ENCODE results near the gene FFAR2.
A peak's percentile ranks its signal among the peaks of the same experiment; 100 is the strongest.

The FFAR2 gene

DNA sequence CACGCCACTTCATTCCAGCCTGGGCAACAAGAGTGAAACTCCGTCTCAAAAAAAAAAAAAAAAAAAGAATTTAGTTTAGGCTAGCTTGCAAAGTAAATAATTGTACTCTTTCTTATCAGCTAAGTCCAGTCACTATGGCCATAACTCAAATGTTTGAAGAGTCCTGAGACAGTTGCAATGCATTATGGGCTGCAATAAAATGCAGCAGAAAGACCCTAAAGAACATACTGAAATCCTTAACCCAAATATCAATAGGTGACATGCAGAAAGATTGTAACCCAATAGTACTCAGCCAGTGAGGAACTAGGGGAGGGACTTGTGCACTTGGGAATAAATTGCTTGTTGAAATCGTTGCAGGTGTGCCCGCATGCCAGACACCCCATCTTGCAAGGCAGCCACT lies 20.9 kb upstream of the FFAR2 start:
- no peak for DNase-seq

DNA sequence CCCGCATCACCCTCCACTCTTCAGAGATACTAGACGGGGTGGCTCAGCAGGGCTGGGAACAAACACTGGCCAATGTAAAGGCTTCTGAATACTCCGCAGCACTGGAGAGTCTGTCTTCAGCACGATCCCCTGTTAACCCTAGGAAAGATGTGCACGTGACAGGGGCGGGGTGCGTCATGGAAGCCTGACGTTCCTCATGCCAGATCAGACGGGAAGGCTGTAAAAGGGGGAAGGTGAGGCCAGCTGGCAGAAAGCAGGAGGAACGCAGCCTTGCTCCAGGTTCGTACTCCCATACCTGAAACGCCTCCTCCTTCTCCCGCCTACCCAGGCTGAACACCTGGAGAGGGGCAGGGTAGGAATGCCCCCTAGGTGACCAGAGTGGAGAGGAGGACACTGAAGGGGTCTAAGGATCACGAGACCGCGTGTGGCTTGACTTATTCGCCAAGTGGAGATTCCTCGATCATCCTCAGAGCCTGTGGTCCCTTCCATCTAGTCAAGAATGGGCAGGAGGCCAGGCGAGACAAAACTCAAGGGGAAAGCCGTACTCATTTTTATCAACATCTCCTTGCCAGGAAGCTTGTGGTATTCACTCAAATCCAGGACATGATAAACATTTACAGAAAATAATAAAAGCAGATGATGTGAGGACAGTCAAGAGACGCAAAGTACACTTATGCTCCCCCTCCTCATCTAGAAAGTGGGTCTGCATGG lies 18.2 kb upstream of the FFAR2 start:
- DNase-seq: no peak

DNA sequence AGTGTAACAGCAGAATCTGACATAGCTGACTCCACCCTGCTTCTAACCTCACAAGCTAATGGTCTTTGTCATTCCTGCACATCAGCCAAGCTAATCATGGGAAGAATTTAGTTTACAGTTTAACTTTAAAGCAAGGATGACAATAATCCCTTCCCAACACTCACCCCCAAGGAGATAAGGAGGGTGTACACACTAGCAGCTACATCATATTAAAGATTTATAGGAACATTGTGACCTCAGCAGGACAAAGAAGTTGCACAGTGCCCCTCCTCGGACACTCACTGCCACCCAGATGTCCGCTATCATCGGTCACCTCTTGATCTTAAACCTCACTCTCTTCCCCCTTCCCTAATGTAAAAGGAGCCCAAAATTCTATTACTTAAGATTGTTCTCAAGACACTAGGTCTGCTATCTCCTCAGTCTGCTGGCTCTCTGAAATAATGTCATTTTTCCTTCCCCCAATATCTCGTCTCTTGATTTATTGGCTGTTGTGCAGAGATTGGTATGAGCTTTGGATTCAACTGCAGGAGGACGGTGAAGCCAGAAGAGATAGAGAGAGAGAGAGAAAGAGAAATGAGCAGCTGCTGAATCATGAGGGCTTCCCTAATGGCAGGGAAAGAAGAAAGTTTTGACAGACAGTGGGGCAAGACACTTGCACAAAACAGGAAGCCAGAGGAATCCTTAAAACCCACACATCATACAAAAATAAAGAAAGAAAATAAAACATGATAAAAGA lies 17.5 kb upstream of the FFAR2 start:
- DNase-seq: no peak

DNA sequence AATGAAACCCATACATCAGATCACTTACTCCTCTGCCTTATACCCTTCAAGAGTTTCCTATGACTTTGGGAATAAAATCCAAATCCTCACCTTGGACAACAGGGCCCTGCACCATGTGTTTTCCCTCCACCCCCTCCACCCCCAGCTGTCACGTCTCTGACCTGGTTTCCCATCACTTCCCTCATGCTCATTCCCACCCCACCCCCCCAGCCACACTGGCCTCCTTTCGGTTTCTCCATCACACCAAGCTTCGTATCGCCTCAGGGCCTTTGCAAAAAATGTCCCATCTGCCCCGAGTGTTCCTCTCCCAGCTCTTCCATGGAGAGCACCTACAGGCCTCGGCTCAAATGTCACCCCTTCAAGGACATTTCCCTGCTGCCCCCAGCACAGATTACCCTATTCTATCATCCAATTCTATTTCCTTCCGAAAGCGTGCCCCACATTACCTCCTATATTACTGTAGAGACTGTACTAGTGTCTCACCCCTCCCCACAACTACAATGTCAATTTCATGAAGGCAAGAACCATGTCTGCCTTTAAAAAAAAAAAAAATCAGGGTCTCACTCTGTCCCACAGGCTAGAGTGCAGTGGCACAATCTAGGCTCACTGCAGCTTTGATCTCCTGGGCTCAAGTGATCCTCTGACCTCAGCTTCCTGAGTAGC lies 16.8 kb upstream of the FFAR2 start:
- no peak for DNase-seq

DNA sequence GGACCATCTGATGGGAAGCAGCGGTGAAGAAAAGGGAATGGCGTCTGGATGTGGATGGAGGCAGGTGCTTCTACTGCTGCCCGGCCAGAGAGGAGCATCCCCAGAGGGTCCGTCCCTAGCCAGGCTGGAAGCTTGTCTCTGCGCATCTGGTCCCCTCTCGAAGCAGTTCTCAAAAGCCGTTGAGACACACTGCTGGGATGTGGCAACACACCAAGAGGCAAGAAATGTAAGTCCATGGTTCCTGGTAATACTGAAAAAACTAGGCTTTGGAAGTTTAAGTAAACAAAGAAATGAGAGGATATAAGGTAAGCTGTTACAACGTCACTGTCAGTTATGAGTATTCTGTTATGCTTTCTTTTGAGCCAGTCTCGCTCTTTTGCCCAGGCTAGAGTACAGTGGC lies 15.1 kb upstream of the FFAR2 start:
- DNase-seq: no peak

DNA sequence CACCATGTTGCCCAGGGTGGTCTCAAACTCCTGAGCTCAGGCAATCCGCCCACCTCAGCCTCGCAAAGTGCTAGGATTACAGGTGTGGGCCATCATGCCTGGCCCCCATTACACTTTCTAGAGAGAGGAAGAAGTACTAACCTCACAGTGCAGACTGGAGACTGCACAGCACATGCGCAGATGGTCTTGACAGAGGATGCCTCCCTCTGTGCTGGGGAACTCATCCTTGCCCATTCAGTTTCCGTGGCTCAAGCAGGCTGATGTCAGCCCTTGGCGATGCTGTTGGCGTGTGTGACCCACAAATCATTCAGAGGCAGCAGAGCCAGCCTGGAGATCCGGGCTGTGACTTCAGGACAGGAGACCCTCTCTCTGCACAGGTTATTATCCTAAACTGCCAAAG lies 14.6 kb upstream of the FFAR2 start:
- DNase-seq: no peak

DNA sequence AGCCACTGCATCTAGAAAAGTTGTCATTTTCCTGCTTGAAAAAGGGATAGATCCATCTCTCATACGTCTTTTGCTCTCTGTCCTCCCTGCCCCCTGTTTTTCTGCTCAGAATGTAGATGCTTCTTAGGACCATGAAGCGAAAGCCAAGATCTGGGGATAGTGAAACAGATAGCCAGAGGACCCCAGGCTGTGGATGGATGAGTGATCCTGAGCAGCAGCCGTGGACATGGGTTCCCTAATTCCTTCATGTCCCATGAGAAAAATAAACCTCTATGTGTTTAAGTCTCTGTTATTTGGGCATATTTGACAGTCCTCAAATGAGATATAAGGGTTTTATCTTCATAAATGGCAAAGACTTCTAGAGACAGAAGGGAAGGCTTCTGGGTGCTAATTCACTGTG lies 12.2 kb upstream of the FFAR2 start:
- DNase-seq: no peak

DNA sequence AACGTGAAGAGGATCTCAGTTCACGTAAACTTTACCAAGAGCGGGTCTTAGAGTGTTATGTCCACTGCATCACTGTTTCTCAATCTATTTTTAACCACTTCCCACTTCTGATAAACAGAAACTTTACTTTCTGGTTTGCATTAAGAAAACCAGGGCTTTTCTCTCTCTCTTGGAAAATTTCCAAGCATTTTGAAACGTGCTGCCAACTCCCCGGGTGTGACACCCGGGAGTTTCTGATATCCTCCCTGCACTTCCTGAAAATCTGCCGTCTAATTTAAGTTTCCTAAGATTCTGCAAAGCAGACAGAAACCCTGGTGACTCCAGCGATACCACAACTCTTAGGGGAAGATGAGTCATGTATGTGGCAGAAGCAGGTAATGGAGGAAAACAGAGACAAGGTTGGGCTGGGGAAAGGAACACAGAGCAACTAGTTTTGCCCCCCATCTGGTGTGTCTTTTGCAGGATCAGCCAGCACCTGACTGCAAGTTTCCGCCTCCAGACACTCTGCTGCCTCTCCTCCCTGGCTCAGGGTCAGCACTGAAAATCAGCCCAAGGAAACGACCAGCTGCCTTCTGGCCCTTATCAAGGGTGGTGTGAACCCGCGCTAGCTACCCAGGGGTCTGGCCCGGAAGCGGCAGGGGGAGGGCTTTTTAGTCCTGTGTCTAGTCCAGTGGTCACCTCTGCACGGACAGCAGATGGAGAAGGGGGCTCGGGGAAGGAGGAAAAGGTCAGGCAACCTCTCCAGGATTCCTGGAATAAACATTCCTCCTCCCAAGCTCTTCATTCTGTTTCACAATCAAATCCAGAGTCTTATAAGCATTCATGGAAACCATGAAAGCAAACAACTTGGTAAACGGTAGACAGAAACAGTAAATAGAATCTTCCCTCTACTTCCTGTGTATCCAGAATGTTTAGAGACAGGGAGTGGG lies 11.3 kb upstream of the FFAR2 start:
- DNase-seq: peak; percentile 33

DNA sequence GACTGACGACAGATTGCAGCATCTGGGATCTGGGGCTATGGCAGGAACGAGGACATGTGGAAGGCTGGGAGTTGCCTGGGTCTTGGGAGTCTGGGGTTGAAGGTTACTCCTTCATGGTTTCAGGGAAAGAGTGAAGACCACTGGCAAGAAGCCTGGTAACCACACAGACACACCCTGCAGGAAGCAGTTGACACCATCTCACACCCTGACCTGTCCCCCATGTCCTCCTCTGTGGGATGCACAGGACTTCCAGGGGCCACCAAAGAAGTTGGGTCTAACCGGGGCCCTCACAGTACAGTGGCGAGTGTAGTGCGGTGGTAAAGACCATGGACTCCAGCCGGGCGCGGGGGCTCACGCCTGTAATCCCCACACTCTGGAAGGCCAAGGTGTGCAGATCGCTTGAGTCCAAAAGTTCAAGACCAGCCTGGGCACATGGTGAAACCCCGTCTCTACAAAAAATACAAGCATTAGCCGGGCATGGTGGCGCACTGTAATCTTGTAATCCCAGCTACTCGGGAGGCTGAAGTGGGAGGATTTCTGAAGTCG lies 10.6 kb upstream of the FFAR2 start:
- no peak for DNase-seq

DNA sequence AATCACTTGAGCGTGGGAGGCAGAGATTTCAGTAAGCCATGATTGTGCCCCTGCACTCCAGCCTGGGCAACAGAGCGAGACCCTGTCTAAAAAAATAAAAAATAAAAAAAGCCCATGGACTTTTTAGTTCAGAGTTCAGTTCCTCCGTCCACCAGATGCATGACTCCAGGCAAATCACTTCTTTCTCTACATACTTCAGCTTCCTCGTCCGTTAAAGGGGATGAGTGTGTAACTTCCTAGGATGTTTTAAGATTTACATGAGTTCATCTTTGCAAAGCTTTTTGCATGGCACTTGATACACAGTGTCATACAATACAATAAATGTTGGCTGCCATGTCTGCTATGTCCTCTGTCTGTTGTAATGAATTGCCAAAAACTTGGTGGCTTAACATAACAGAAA lies 10.0 kb upstream of the FFAR2 start:
- no peak for DNase-seq

DNA sequence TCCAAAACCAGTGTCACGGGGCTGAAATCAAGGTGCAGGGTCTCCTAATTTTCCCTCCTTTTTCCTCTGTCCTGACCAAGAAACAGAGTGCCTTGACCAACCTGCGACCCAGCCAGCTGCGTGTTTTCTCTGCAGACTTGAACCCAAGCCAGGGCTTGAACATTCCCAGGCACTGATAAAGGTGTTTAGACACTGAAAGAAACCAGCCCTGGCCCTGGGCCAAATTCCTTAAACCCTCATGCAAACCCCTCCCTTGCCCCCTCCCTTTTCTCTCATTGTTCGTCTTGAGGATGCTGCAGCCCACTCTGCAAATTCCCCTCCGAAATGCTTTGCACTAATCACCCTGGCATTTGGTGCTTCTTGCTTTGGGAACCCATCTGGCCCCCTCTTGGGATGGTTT lies 9.5 kb upstream of the FFAR2 start:
- DNase-seq: no peak

DNA sequence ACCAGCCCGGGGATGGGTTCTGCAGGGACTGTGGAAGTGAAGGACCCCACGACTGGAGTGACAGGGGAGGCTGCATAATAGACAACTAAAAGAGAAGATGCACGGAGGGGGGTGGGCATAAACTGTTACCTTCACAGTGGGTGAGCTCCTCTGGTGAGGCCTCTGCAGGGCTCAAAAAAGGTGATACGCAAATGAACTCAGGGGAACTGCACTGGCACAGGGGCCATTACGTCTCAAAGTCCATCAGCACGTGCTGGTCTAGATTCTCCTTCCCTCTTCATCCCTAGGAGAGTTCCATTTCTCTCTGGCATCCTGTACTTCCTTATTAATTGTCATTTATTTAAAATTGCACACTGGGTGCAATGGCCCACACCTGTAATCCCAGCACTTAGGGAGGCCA lies 8.1 kb upstream of the FFAR2 start:
- no peak for DNase-seq

DNA sequence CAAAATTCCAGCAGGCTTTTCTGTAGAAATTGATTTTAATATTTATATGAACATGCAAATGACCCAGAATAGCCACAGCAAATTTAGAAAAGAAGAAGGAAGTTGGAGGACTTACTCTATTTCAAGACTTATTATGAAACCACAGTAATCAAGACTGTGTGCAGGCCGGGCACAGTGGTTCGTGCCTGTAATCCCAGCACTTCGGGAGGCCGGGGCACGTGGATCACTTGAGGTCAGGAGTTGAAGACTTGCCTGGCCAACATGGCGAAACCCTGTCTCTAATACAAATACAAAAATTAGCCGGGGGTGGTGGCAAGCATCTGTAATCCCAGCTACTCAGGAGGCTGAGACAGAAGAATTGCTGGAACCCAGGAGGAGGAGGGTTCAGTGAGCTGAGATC lies 6.0 kb upstream of the FFAR2 start:
- DNase-seq: no peak

DNA sequence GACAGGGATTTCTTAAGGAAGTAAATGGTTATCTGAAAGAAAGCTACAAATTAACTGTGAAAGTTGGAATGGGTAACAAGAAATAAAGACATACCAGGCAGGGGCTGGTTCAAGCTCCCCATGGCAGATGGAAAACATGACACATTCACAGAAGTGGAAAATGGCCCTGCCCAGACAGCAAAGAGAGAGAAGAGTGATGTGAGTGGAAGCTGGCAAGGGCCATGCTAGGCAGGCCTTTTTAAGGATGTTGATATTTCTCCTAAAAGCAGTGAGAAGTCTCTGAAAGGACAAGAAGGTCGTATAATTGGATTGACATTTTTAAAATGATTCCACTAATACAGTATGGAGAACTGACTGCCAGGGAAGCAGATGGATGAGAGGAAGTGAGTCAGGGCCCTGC lies 3.3 kb upstream of the FFAR2 start:
- DNase-seq: no peak

DNA sequence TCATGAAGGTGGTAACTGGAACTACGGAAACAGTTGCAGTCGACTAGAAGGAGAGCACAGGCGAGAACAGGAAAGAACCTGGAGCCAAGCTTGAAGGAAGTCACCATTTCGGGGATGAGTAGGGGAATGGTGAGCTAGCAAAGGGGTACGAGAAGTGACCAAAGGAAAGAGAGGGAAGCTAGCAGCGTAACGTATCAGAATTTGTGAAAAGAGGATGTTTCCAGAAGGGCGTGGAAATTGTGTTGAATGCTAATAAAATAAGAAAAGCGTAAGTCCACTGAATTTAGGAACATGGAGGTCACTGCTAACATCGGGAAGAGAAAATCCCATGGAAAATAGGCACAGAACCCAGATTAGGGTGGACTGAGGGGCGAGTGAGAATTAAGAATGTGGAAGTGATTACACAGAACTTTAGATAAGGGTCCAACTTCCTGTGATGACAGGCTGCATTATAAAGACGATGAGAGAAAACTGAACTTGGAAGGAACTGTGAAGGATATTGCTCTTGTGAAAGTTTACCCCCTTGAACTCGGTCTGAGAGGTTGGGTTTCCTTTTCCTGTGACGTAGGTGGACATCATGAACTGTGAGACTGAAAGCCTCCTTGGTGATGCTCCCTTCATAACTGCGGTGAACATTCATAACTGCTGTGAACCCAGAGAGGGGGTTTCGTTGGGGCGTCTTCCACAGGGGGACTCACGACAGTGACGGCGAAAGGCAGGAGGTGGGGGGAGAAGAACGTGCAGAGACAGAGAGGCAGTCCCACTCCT lies 2.0 kb upstream of the FFAR2 start:
- no peak for DNase-seq

DNA sequence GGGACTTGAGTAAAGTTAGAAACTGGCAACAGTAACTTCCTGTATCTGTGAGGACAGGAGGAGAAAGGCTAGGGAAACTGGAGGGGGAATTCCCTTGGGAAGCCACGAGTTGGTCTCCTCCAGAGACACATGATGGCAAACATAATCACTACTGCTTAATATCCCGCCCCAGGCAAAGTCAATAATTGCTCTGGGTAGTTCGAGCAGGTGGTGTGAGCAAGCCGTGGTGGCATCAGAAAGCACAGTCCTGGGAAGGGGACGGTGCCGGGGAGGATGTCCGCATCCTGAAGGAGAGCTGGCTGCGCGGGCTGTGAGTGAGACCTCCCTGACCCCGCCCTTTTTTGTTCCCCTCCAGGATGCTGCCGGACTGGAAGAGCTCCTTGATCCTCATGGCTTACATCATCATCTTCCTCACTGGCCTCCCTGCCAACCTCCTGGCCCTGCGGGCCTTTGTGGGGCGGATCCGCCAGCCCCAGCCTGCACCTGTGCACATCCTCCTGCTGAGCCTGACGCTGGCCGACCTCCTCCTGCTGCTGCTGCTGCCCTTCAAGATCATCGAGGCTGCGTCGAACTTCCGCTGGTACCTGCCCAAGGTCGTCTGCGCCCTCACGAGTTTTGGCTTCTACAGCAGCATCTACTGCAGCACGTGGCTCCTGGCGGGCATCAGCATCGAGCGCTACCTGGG lies 1.4 kb downstream of the FFAR2 start:
- no peak for DNase-seq

DNA sequence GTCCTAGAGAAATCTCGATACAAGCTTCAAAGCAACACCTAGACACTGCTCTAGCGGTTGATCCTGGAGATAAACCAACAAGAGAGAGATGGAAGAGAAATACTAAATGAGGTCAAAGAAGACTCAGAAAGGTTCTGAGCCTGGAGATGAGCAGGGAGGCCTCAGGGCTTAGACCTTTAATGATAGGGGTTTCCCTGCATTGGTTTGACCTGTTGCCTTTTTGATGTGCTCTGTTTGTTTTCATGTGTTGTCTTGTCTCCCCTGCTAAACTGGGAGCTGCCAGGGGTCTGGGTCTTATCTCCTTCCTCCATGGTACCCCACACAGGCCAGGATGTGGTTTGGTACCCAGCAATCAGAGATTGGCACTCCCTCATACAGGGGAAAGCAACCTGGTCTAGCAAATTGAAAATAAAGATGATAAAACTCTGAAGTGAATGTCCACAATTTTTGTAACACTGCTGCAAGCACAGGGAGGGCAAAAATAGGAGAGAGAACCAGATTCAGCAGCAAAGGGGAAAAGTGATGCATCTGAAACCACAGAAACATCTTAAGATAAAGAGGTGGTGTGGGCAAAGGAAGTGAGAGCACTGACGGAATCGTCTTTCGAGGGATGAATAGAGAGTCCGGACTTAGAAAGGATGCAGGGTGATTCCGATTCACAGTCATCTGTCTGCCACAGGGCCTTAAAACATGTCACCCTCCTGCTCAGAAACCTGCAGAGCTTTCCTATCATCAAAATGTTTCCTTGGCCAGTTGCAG lies 3.5 kb downstream of the FFAR2 start:
- no peak for DNase-seq

DNA sequence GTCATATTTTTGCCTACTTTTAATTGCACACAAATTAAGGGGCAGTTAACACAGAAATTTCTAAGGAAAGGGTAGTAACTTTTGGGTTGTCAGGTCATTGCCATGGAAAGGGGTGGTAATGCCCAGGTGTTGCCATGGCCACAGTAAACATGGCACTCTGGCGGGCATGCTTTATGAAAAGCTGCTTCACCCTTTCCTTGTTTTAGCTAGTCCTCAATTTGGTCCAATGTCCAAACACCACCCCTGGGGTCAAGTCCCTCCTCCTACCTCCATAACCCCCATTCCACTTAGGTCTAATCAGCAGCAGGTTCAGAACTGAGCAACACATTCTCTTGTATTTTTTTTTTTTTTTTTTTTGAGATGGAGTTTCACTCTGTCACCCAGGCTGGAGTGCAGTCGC lies 6.6 kb downstream of the FFAR2 start:
- DNase-seq: no peak

DNA sequence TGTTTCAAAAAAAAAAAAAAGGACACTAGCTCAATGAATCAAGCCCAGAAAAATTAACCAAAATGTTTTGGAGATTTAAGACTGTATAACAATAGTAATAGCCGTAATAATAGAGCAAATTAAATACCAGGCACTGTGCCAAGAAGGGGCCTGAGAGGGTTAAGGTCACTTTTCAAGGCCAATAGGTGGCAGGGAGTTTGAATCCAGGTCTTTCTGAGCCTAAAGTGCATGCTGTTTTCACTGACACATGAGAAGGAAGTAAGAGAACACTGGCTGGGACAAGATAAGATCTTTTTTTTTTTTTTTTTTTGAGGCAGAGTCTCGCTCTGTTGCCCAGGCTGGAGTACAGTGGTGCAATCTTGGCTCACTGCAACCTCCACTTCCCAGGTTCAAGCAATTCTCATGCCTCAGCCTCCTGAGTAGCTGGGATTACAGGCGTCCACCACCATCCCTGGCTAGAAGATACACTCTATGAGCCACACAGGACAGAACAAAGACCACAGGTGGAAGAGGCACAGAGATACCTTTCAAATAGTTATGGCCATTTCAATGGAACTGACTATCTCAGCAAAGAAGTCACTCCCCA lies 7.7 kb downstream of the FFAR2 start:
- DNase-seq: no peak

DNA sequence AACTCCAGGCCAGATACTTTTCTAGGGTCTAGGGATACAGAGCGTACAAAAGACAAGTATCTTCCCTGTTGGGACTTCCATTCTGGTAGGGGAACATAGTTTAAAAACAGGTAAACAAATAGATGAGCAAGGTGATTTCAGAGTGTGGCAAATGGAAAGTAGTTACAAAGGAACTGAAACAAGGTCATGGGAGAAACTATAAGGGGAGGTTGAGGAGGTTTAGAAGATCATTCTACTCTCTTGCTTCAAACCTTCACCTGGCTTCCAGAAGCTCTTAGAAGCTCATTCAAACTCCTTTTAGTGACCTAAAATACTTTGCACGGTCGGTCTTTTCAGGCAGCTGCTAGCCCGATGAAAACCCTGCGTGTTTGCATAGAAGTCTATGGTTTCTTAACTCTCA lies 9.1 kb downstream of the FFAR2 start:
- DNase-seq: no peak

All from NCI-H1694 treated with DMSO at 0.1 percent for 48 hours (cell line).